Breast epithelium (tissue), 4 donors: ENCODE measurements around the gene KLHL36. TPM values are rescaled to one million over a fixed set of nuclear protein-coding genes. Genes with fewer than 3 reads are reported as not detected.

Experiments
- DNase-seq, 2 donors: peaks; one replicate each; pipeline ENCODE4 v3.0.0-alpha.2; 2019; ENCODE audit warnings: low spot score in 2 of 2
- H3K27ac ChIP-seq, 2 donors: fragments of 200-600 bp; sonication (generic) in 1 of 2; one replicate each; pipeline ENCODE4 v1.5.1; 2016 to 2019; ENCODE audit warnings: mild to moderate bottlenecking in 1 of 2
- H3K27me3 ChIP-seq, 2 donors: fragments of 200-600 bp; sonication (generic) in 1 of 2; one replicate each; pipeline versions ENCODE4 v1.5.1 to v1.6.0; 2017 to 2019; ENCODE audit warnings: control low read depth in 1 of 2, mild to moderate bottlenecking in 1 of 2
- H3K36me3 ChIP-seq: fragments of 200-600 bp; one replicate; pipeline ENCODE4 v1.5.1; 2019
- H3K4me1 ChIP-seq, 2 donors: fragments of 200-600 bp; sonication (generic); one replicate each; pipeline ENCODE4 v1.5.1; 2016 to 2019; ENCODE audit warnings: control low read depth in 1 of 2
- H3K4me3 ChIP-seq, 3 donors: fragments of 200-600 bp; sonication (generic); 1 replicate in 2 of 3; 2 replicates in 1 of 3; pipeline ENCODE4 v1.5.1; 2016 to 2019; ENCODE audit warnings: mild to moderate bottlenecking in 3 of 3, moderate library complexity in 2 of 3
- H3K9me3 ChIP-seq, 2 donors: fragments of 200-600 bp; sonication (generic) in 1 of 2; one replicate each; pipeline ENCODE4 v1.5.1; 2016 to 2019; ENCODE audit warnings: control low read depth in 1 of 2
- CTCF ChIP-seq, 3 donors: fragments of 450-650 bp; IDR thresholded peaks; one replicate each; pipeline ENCODE4 v1.5.1; 2016 to 2017; ENCODE audit warnings: antibody characterized with exemption in 3 of 3, mild to moderate bottlenecking in 3 of 3, moderate library complexity in 3 of 3
- POLR2A ChIP-seq: fragments of 450-650 bp; IDR thresholded peaks from one replicate; pipeline ENCODE4 v1.6.1; 2016; ENCODE audit warnings: antibody characterized with exemption, mild to moderate bottlenecking, moderate library complexity
- POLR2AphosphoS5 ChIP-seq, 3 donors: sonication (generic); formaldehyde crosslinking; IDR thresholded peaks; one replicate each; pipeline ENCODE4 v1.6.1; 2017; ENCODE audit warnings: antibody characterized with exemption in 3 of 3
- intact Hi-C: fragments of 100-400 bp; cut with DNase I; formaldehyde crosslinking; loops from one replicate; pipeline ENCODE4 v1.15.1; 2023; ENCODE audit warnings: low total_unique reads
- total RNA-seq, 3 donors: library from RNA; depleted of rRNA; stranded (reverse); fragments of >200 nt; gene quantifications; one replicate each; pipeline ENCODE4 v1.1.0, GENCODE V29; 2016

Gene KLHL36
- total RNA-seq, 3 donors from 2014 or later = 51.5 to 61.4 (median 59.4) TPM

GRCh38 chr16:84680165-84680842 lies 32.0 kb downstream of the KLHL36 start:
- intact Hi-C loops = no loop called here
- Histone ChIP-seq H3K9me3 (no peaks in the 10 kb centered on the region), H3K4me3 (no peak overlapping the region), H3K27ac (no peak overlapping the region), H3K4me1 (no peaks in the 10 kb centered on the region), H3K27me3 (no peaks in the 10 kb centered on the region), H3K36me3 (no peaks in the 10 kb centered on the region)
- TF ChIP-seq POLR2AphosphoS5 (IDR thresholded peaks at IDR 0.05) (no peak), POLR2A (no peak), CTCF (IDR thresholded peaks at IDR 0.05) (no peak)
- DNase-seq = no peak

GRCh38 chr16:84680843-84681629 lies 32.7 kb downstream of the KLHL36 start:
- intact Hi-C loops = no loop called here

GRCh38 chr16:84683691-84684591 lies 35.6 kb downstream of the KLHL36 start:
- intact Hi-C loops = no loop called here
- H3K27ac ChIP-seq = no peak overlapping the region
- H3K4me1 ChIP-seq = no peaks in the 10 kb centered on the region
- H3K36me3 ChIP-seq = no peaks in the 10 kb centered on the region
- no peaks in the 10 kb centered on the region for H3K9me3 ChIP-seq
- no peaks in the 10 kb centered on the region for H3K27me3 ChIP-seq
- DNase-seq = peak in 1 of 2 donors; percentile 6
- no peak overlapping the region for H3K4me3 ChIP-seq
- TF ChIP-seq POLR2AphosphoS5 (IDR thresholded peaks at IDR 0.05) (no peak), CTCF (IDR thresholded peaks at IDR 0.05) (no peak), POLR2A (no peak)

More at GRCh38 chr16:84680843-84681629, 32.7 kb downstream of the KLHL36 start:
- H3K9me3 ChIP-seq = no peaks in the 10 kb centered on the region
- no peak overlapping the region for H3K4me3 ChIP-seq
- no peak overlapping the region for H3K27ac ChIP-seq
- no peaks in the 10 kb centered on the region for H3K4me1 ChIP-seq
- TF ChIP-seq POLR2A (no peak), CTCF (IDR thresholded peaks at IDR 0.05) (no peak), POLR2AphosphoS5 (IDR thresholded peaks at IDR 0.05) (no peak)
- no peak for DNase-seq
- no peaks in the 10 kb centered on the region for H3K36me3 ChIP-seq
- no peaks in the 10 kb centered on the region for H3K27me3 ChIP-seq

- intact Hi-C loops = no loop called here
- Histone ChIP-seq H3K27ac (no peak overlapping the region), H3K36me3 (no peaks in the 10 kb centered on the region), H3K4me1 (no peaks in the 10 kb centered on the region), H3K9me3 (no peaks in the 10 kb centered on the region), H3K27me3 (no peaks in the 10 kb centered on the region), H3K4me3 (no peak overlapping the region)
- TF ChIP-seq POLR2A = no peak
- no peak for TF ChIP-seq CTCF (IDR thresholded peaks at IDR 0.05)
- TF ChIP-seq POLR2AphosphoS5 (IDR thresholded peaks at IDR 0.05) = no peak
- DNase-seq = no peak
Observed at GRCh38 chr16:84684592-84684965, 36.3 kb downstream of the KLHL36 start.
